ENCODE results near the gene MTCL1. TPM values are rescaled to one million over a fixed set of nuclear protein-coding genes. Genes with fewer than 3 reads are reported as not detected.
A peak's percentile ranks its signal among the peaks of the same experiment; 100 is the strongest.

The MTCL1 gene
- total RNA-seq, 1 donor from 2014 or later, result 54.4 TPM

- no peak for DNase-seq (ENCODE audit: low spot score)
- Mint-ChIP-seq H3K27me3 (ENCODE audit: low read depth) (no peaks in the 10 kb centered on the region), H3K9me3 (ENCODE audit: low read depth) (no peaks in the 10 kb centered on the region)
These were observed 16.5 kb upstream of the MTCL1 start for GRCh38 chr18:8688816-8689215.

GRCh38 chr18:8689517-8689916, 15.8 kb upstream of the MTCL1 start:
- no peak overlapping the region for H3K4me3 Mint-ChIP-seq (ENCODE audit: unreplicated experiment)

More at GRCh38 chr18:8688816-8689215, 16.5 kb upstream of the MTCL1 start:
- Mint-ChIP-seq H3K27ac (ENCODE audit: unreplicated experiment) (no peak overlapping the region), H3K4me1 (ENCODE audit: low read depth) (peaks cover 11% of the 10 kb centered on the region), H3K4me3 (ENCODE audit: unreplicated experiment) (no peak overlapping the region), H3K36me3 (ENCODE audit: low read depth) (no peaks in the 10 kb centered on the region)
- TF ChIP-seq, protein P1, sequence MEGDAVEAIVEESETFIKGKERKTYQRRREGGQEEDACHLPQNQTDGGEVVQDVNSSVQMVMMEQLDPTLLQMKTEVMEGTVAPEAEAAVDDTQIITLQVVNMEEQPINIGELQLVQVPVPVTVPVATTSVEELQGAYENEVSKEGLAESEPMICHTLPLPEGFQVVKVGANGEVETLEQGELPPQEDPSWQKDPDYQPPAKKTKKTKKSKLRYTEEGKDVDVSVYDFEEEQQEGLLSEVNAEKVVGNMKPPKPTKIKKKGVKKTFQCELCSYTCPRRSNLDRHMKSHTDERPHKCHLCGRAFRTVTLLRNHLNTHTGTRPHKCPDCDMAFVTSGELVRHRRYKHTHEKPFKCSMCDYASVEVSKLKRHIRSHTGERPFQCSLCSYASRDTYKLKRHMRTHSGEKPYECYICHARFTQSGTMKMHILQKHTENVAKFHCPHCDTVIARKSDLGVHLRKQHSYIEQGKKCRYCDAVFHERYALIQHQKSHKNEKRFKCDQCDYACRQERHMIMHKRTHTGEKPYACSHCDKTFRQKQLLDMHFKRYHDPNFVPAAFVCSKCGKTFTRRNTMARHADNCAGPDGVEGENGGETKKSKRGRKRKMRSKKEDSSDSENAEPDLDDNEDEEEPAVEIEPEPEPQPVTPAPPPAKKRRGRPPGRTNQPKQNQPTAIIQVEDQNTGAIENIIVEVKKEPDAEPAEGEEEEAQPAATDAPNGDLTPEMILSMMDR (IDR thresholded peaks at IDR 0.05), result no peak

DNA sequence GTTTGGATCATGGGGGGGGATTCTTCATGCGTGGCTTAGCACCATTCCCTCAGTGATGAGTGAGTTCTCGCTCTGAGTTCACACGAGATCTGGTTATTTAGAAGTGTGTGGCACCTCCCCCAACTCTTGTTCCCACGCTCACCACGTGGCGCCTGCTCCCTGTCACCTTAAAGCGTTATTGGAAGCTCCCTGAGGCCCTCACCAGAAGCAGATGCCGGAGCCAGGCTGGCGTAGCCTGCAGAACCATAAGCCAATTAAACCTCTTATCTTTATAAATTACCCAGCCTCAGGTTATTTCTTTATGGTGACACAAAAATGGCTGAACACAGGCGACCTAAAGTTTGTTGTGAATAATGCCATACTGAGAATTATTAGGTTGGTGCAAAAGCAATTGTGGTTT, 10.5 kb upstream of the MTCL1 start:
- no peaks in the 10 kb centered on the region for H3K9me3 Mint-ChIP-seq (ENCODE audit: low read depth)
- TF ChIP-seq, protein P1 (IDR thresholded peaks at IDR 0.05), result no peak
- H3K4me1 Mint-ChIP-seq (ENCODE audit: low read depth), result peaks cover 4% of the 10 kb centered on the region
- no peaks in the 10 kb centered on the region for H3K27me3 Mint-ChIP-seq (ENCODE audit: low read depth)
- DNase-seq (ENCODE audit: low spot score), result no peak
- H3K36me3 Mint-ChIP-seq (ENCODE audit: low read depth), result no peaks in the 10 kb centered on the region
- no peak overlapping the region for H3K4me3 Mint-ChIP-seq (ENCODE audit: unreplicated experiment)
- H3K27ac Mint-ChIP-seq (ENCODE audit: unreplicated experiment), result no peak overlapping the region

More at GRCh38 chr18:8689517-8689916, 15.8 kb upstream of the MTCL1 start:
- Mint-ChIP-seq H3K27me3 (ENCODE audit: low read depth) (no peaks in the 10 kb centered on the region), H3K9me3 (ENCODE audit: low read depth) (no peaks in the 10 kb centered on the region), H3K27ac (ENCODE audit: unreplicated experiment) (no peak overlapping the region), H3K36me3 (ENCODE audit: low read depth) (no peaks in the 10 kb centered on the region), H3K4me1 (ENCODE audit: low read depth) (peaks cover 11% of the 10 kb centered on the region)
- TF ChIP-seq, protein P1 (IDR thresholded peaks at IDR 0.05), result no peak
- DNase-seq (ENCODE audit: low spot score), result no peak

DNA sequence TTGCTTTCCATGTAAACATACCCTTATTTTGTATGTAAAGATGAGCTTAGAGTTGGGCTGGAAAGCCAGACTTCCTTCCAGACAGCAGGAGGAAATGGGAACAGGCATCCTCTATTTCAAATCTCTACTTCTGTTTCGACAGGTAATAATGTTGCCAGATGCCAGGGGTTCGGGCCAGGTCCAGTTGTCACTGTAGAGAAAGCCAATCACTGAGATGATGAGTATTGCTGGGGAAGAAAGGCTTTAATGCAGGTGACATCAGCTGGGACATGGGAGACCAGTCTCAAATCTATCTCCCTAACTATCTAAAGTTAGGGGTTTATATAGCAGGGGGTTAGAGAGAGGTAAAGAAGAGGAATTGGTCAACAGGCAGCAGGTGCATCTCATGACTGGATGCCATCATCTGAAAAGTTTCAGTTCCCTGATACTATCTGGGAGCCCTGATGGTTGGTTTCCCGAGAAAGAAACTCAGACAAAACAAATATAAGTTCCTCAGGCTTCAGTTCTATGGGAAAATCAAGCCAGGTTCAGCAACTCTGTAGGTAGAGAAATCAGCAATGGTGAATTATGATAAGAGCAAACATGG, 9.3 kb upstream of the MTCL1 start:
- Mint-ChIP-seq H3K4me3 (ENCODE audit: unreplicated experiment) (no peak overlapping the region), H3K27me3 (ENCODE audit: low read depth) (no peaks in the 10 kb centered on the region), H3K4me1 (ENCODE audit: low read depth) (peaks cover 7% of the 10 kb centered on the region), H3K9me3 (ENCODE audit: low read depth) (no peaks in the 10 kb centered on the region), H3K36me3 (ENCODE audit: low read depth) (no peaks in the 10 kb centered on the region), H3K27ac (ENCODE audit: unreplicated experiment) (no peak overlapping the region)
- DNase-seq (ENCODE audit: low spot score), result no peak
- TF ChIP-seq, protein P1 (IDR thresholded peaks at IDR 0.05), result no peak

DNA sequence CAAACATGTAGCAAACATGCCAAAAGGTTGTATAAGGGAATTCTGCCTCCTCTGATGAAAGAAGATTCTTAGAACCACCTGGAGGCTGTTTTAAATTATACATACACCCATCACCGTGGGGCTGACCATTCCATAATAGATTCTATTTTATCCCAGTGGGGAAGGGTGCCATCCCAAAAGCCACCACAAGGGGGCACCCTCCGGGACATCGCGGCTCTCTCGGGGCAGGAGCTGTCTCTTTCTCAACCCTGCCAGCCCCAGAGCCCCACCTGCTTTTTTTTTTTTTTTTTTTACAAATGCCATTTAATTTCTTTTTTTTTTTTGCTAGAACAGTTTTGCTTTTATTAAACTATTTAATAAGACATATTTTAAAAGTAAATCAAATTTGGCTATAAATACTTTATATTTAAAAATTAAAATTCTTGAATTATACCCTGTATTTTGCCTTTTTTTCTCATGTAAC, 8.6 kb upstream of the MTCL1 start:
- TF ChIP-seq, protein P1 (IDR thresholded peaks at IDR 0.05), result peak; percentile 94
- no peaks in the 10 kb centered on the region for H3K27me3 Mint-ChIP-seq (ENCODE audit: low read depth)
- no peak overlapping the region for H3K4me3 Mint-ChIP-seq (ENCODE audit: unreplicated experiment)
- DNase-seq (ENCODE audit: low spot score), result no peak
- H3K36me3 Mint-ChIP-seq (ENCODE audit: low read depth), result no peaks in the 10 kb centered on the region
- peaks cover 15% of the 10 kb centered on the region for H3K4me1 Mint-ChIP-seq (ENCODE audit: low read depth)
- no peak overlapping the region for H3K27ac Mint-ChIP-seq (ENCODE audit: unreplicated experiment)
- no peaks in the 10 kb centered on the region for H3K9me3 Mint-ChIP-seq (ENCODE audit: low read depth)

All from chondrocyte (in vitro differentiated cells).